OCI-LY7 (cell line): Measurements from ENCODE around the gene CCDC195.

ENCODE experiments used
- EZH2phosphoT487 ChIP-seq: fragments of 200-600 bp; sonication (generic); IDR thresholded peaks from 2 replicates; pipeline ENCODE4 v1.6.1; 2018; ENCODE audit warnings: low read depth, borderline replicate concordance, mild to moderate bottlenecking, mixed run types, antibody characterized with exemption, low read length, moderate library complexity, mixed read lengths
- TF ChIP-seq, protein P1 (sequence below): fragments of 200-600 bp; sonication (generic); conservative IDR thresholded peaks from 2 replicates; pipeline ENCODE4 v1.5.1; 2014; ENCODE audit warnings: mild to moderate bottlenecking, antibody characterized with exemption, low read length, moderate library complexity, mixed read lengths

DNA sequence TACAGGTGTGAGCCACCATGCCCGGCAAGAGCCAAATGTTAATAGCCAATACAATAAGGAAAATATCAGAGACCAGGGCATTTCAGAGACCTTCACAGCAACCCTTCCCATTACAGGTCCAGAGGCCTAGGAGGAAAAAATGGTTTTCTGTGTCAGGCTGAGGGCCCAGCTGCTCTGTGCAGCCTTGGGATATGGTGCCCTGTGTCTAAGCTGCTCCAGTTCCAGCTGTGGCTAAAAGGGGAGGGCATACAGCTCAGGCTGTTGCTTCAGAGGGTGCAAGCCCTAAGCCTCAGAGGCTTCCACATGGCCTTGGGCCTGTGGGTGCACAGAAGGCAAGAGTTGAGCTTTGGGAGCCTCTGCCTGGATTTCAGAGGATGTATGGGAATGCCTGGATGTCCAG, 20.1 kb upstream of the CCDC195 start:
- TF ChIP-seq, protein P1, sequence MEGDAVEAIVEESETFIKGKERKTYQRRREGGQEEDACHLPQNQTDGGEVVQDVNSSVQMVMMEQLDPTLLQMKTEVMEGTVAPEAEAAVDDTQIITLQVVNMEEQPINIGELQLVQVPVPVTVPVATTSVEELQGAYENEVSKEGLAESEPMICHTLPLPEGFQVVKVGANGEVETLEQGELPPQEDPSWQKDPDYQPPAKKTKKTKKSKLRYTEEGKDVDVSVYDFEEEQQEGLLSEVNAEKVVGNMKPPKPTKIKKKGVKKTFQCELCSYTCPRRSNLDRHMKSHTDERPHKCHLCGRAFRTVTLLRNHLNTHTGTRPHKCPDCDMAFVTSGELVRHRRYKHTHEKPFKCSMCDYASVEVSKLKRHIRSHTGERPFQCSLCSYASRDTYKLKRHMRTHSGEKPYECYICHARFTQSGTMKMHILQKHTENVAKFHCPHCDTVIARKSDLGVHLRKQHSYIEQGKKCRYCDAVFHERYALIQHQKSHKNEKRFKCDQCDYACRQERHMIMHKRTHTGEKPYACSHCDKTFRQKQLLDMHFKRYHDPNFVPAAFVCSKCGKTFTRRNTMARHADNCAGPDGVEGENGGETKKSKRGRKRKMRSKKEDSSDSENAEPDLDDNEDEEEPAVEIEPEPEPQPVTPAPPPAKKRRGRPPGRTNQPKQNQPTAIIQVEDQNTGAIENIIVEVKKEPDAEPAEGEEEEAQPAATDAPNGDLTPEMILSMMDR, result no peak
- TF ChIP-seq EZH2phosphoT487, result no peak
